ENCODE data around the gene CDHR4. TPM values are rescaled to one million over a fixed set of nuclear protein-coding genes. Genes with fewer than 3 reads are reported as not detected.
A peak's percentile ranks its signal among the peaks of the same experiment; 100 is the strongest.
"Not testable (repeated sequence)": the region's sequence is repeated elsewhere in the genome, so short reads cannot be mapped to it uniquely, and the experiment has no call there.

CDHR4 gene
- total RNA-seq, 1 experiment from 2014 or later: not detected

- Histone ChIP-seq H3K4me3 (ENCODE audit: low read length) (peak within 1 kb of the TSS; percentile 87), H3K79me2 (ENCODE audit: low read length) (peaks cover 44% of the 10 kb centered on the region), H3K27me3 (ENCODE audit: low read length) (no peaks in the 10 kb centered on the region), H3F3A (ENCODE audit: low read length, unreplicated experiment) (no peaks in the 10 kb centered on the region), H3K9me2 (replicated peaks; ENCODE audit: low read length) (no peaks in the 10 kb centered on the region), H3K9me3 (ENCODE audit: low read length) (no peaks in the 10 kb centered on the region), H3K9ac (ENCODE audit: low read length) (peak within 1 kb of the TSS; percentile 92), H4K20me1 (ENCODE audit: low read length) (no peaks in the 10 kb centered on the region), H3K4me1 (ENCODE audit: insufficient read depth, low read length) (peaks cover 14% of the 10 kb centered on the region), H2AFZ (ENCODE audit: low read length) (peak within 1 kb of the TSS; percentile 90), H3K27ac (ENCODE audit: low read length) (peak within 1 kb of the TSS; percentile 50), H3K36me3 (ENCODE audit: low read depth, low read length) (peaks cover under 1% of the 10 kb centered on the region; the same call in 1 of the 2 replicates), H3K4me2 (ENCODE audit: low read length) (peak within 1 kb of the TSS; percentile 93)
- ATAC-seq: peak; percentile 99
- BruUV-seq (replicated peaks): no TSS peak
- CTCF ChIA-PET: interaction anchor here (1.2 kb wide), 1 partner anchor 85 kb away, joined by 3 read pairs; no protein-coding TSS in a partner anchor
- intact Hi-C loops (cut with micrococcal nuclease): loop anchor here (1.0 to 5.0 kb wide), 2 partner anchors 62 to 116 kb away; partner anchors contain the start of gene MST1R
- TF ChIP-seq EZH2 (IDR thresholded peaks at IDR 0.05; ENCODE audit: low read length, unreplicated experiment): no peak
- TF ChIP-seq CTCF (conservative IDR thresholded peaks at IDR 0.05; ENCODE audit: low read depth, low read length): no peak
- no peak for TF ChIP-seq EZH2phosphoT487 (IDR thresholded peaks at IDR 0.05; ENCODE audit: borderline replicate concordance, low read length)
- peak; percentile 100 for DNase-seq
- POLR2A ChIA-PET (ENCODE audit: unreplicated experiment): interaction anchor here (0.5 to 0.7 kb wide), 3 partner anchors 15 to 143 kb away, joined by 3 to 6 read pairs (median 4); partner anchors contain the start of gene MON1A
Observed at GRCh38 chr3:49786357-49787181, 13.1 kb downstream of the CDHR4 start, which contains the start of gene IP6K1. Gene IP6K1, minus strand, starts transcription at chr3:49786542. Its CDS starts 38,502 bp downstream, at chr3:49748040.

- peaks cover 52% of the 10 kb centered on the region for H3K79me2 ChIP-seq (ENCODE audit: low read length)
- no peaks in the 10 kb centered on the region for H3K9me2 ChIP-seq (replicated peaks; ENCODE audit: low read length)
- no peaks in the 10 kb centered on the region for H3F3A ChIP-seq (ENCODE audit: low read length, unreplicated experiment)
- TF ChIP-seq CTCF (conservative IDR thresholded peaks at IDR 0.05; ENCODE audit: low read depth, low read length) (no peak), EZH2 (IDR thresholded peaks at IDR 0.05; ENCODE audit: low read length, unreplicated experiment) (no peak), EZH2phosphoT487 (IDR thresholded peaks at IDR 0.05; ENCODE audit: borderline replicate concordance, low read length) (no peak)
- H3K27ac ChIP-seq (ENCODE audit: low read length): peak overlapping the region; percentile 45
- H2AFZ ChIP-seq (ENCODE audit: low read length): peak overlapping the region; percentile 90
- peak; percentile 49 for ATAC-seq
- ChIA-PET CTCF (interaction anchor here (1.2 kb wide), 1 partner anchor 84 kb away, joined by 3 read pairs; no protein-coding TSS in a partner anchor), POLR2A (ENCODE audit: unreplicated experiment) (interaction anchor here (0.6 to 0.7 kb wide), 2 partner anchors 14 to 119 kb away, joined by 3 to 6 read pairs; no protein-coding TSS in a partner anchor)
- H3K4me1 ChIP-seq (ENCODE audit: insufficient read depth, low read length): peaks cover 14% of the 10 kb centered on the region
- intact Hi-C loops (cut with micrococcal nuclease): loop anchor here (1.0 to 5.0 kb wide), 2 partner anchors 61 to 117 kb away; partner anchors contain the start of gene MST1R
- H3K36me3 ChIP-seq (ENCODE audit: low read depth, low read length): peaks cover 5% of the 10 kb centered on the region; the same call in 1 of the 2 replicates
- H3K9me3 ChIP-seq (ENCODE audit: low read length): no peaks in the 10 kb centered on the region
- H3K4me3 ChIP-seq (ENCODE audit: low read length): peak overlapping the region; percentile 87
- TSS peak; percentile 50 for BruUV-seq (replicated peaks)
- peak overlapping the region; percentile 93 for H3K4me2 ChIP-seq (ENCODE audit: low read length)
- H3K27me3 ChIP-seq (ENCODE audit: low read length): no peaks in the 10 kb centered on the region
- H3K9ac ChIP-seq (ENCODE audit: low read length): peak overlapping the region; percentile 92
- no peaks in the 10 kb centered on the region for H4K20me1 ChIP-seq (ENCODE audit: low read length)
- DNase-seq: peak; percentile 25
Observed at GRCh38 chr3:49785565-49786356, 13.9 kb downstream of the CDHR4 start.

- H3K4me3 ChIP-seq (ENCODE audit: low read length); H3K27ac ChIP-seq (ENCODE audit: low read length); BruUV-seq (replicated peaks); intact Hi-C loops (cut with micrococcal nuclease); H4K20me1 ChIP-seq (ENCODE audit: low read length); H3F3A ChIP-seq (ENCODE audit: low read length, unreplicated experiment); H3K27me3 ChIP-seq (ENCODE audit: low read length); H3K9me2 ChIP-seq (replicated peaks; ENCODE audit: low read length); H3K9ac ChIP-seq (ENCODE audit: low read length); H3K4me2 ChIP-seq (ENCODE audit: low read length); DNase-seq; CTCF ChIA-PET; H2AFZ ChIP-seq (ENCODE audit: low read length); ATAC-seq; H3K9me3 ChIP-seq (ENCODE audit: low read length): not testable (repeated sequence)
- POLR2A ChIA-PET (ENCODE audit: unreplicated experiment): interaction anchor here (0.6 kb wide), 1 partner anchor 319 kb away, joined by 3 read pairs; no protein-coding TSS in a partner anchor
- Histone ChIP-seq H3K4me1 (ENCODE audit: insufficient read depth, low read length) (peaks cover 14% of the 10 kb centered on the region), H3K36me3 (ENCODE audit: low read depth, low read length) (peaks cover 12% of the 10 kb centered on the region; the same call in 1 of the 2 replicates), H3K79me2 (ENCODE audit: low read length) (peaks cover 84% of the 10 kb centered on the region)
Observed at GRCh38 chr3:49782277-49782676, 17.4 kb downstream of the CDHR4 start.
